Measurements from ENCODE around the gene MACROD1. TPM values are rescaled to one million over a fixed set of nuclear protein-coding genes. Genes with fewer than 3 reads are reported as not detected.

MACROD1 gene
- total RNA-seq, 2 donors from 2014 or later = 33.5 to 68.2 TPM

GRCh38 chr11:64072871-64073270, 93.0 kb downstream of the MACROD1 start:
- TF ChIP-seq POLR2AphosphoS5 (IDR thresholded peaks at IDR 0.05) = no peak
- TF ChIP-seq, protein P1, sequence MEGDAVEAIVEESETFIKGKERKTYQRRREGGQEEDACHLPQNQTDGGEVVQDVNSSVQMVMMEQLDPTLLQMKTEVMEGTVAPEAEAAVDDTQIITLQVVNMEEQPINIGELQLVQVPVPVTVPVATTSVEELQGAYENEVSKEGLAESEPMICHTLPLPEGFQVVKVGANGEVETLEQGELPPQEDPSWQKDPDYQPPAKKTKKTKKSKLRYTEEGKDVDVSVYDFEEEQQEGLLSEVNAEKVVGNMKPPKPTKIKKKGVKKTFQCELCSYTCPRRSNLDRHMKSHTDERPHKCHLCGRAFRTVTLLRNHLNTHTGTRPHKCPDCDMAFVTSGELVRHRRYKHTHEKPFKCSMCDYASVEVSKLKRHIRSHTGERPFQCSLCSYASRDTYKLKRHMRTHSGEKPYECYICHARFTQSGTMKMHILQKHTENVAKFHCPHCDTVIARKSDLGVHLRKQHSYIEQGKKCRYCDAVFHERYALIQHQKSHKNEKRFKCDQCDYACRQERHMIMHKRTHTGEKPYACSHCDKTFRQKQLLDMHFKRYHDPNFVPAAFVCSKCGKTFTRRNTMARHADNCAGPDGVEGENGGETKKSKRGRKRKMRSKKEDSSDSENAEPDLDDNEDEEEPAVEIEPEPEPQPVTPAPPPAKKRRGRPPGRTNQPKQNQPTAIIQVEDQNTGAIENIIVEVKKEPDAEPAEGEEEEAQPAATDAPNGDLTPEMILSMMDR (IDR thresholded peaks at IDR 0.05) = no peak
- no peak for TF ChIP-seq POLR2A (IDR thresholded peaks at IDR 0.05)
- Histone ChIP-seq H3K4me3 (no peak overlapping the region), H3K36me3 (no peaks in the 10 kb centered on the region), H3K27ac (no peak overlapping the region), H3K4me1 (replicated peaks) (no peaks in the 10 kb centered on the region), H3K27me3 (replicated peaks; ENCODE audit: insufficient read depth) (no peaks in the 10 kb centered on the region), H3K9me3 (no peaks in the 10 kb centered on the region)
- DNase-seq (ENCODE audit: low spot score) = no peak
- intact Hi-C loops (cut with DNase I) = no loop called here
- 87% methylated on average over 9 of the region's 9 CpGs for WGBS

DNA sequence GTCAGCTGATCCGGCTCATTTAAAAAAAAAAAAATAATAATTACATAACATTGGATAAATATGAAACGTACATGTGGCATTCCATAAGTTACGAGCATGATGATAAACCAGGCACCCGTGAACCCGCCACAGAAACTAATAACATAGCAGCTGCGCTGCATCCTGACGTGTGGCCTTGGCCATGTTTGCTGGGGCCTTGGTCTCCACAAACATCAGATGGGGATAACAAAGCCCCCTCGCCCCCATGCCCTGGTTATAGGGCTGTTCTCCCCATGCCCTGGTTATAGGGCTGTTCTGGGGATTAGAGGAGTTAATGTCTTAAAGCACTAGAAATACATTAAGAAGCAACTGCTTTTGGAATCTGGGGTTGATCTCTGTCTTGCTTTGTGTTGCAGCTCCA, 93.5 kb downstream of the MACROD1 start:
- Histone ChIP-seq H3K36me3 (no peaks in the 10 kb centered on the region), H3K4me3 (no peak overlapping the region), H3K27me3 (replicated peaks; ENCODE audit: insufficient read depth) (no peaks in the 10 kb centered on the region), H3K9me3 (no peaks in the 10 kb centered on the region), H3K27ac (no peak overlapping the region), H3K4me1 (replicated peaks) (no peaks in the 10 kb centered on the region)
- no peak for TF ChIP-seq POLR2A (IDR thresholded peaks at IDR 0.05)
- TF ChIP-seq POLR2AphosphoS5 (IDR thresholded peaks at IDR 0.05) = no peak
- TF ChIP-seq, protein P1 (IDR thresholded peaks at IDR 0.05) = no peak
- intact Hi-C loops (cut with DNase I) = no loop called here
- DNase-seq (ENCODE audit: low spot score) = no peak
- WGBS = 73% methylated on average over 8 of the region's 8 CpGs

DNA sequence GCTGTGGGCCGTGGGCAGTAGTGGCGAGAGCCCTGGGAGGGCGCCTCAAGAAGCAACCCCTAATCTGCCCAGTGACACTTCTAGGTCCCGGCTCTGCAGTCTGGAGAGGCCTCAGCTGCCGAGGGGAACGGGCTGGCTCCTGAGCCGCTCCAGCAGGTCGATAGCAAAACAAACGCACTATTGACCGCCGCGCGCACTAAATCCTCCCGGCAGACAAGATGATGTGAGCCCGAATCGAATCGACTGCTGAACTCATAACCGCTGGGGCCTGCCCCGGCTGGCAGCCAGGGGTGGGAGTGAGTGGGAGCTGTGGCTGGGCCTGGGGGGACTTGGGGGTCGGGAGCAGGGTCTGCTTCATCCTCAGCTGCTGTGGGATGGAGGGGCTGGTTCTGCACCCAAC, 94.1 kb downstream of the MACROD1 start:
- H3K36me3 ChIP-seq = no peaks in the 10 kb centered on the region
- no peak overlapping the region for H3K27ac ChIP-seq
- no peaks in the 10 kb centered on the region for H3K27me3 ChIP-seq (replicated peaks; ENCODE audit: insufficient read depth)
- no peak overlapping the region for H3K4me3 ChIP-seq
- 83% methylated on average over 20 of the region's 20 CpGs for WGBS
- H3K4me1 ChIP-seq (replicated peaks) = no peaks in the 10 kb centered on the region
- intact Hi-C loops (cut with DNase I) = no loop called here
- no peaks in the 10 kb centered on the region for H3K9me3 ChIP-seq
- DNase-seq (ENCODE audit: low spot score) = no peak
- TF ChIP-seq, protein P1 (IDR thresholded peaks at IDR 0.05) = no peak
- TF ChIP-seq POLR2A (IDR thresholded peaks at IDR 0.05) = no peak
- TF ChIP-seq POLR2AphosphoS5 (IDR thresholded peaks at IDR 0.05) = no peak

DNA sequence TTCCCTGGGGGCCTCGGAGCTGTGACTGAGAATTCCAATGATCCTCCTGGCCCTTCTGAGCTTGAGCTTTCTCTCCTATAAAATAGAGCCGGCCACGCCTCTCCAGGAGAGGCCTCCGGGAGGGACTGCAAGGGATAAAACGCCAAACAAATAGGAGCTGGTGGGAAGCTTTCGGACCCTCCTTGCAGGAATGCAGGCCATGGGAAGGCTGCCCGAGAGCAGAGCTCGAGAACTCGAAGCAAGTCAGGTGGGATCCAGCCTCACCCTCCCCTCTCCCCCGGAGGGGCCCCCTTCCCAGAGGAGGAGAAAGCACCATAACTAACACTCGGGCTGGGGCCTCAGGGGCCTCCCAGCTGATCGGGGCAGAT, 95.6 kb downstream of the MACROD1 start:
- no peak overlapping the region for H3K4me3 ChIP-seq
- no peak overlapping the region for H3K27ac ChIP-seq
- DNase-seq (ENCODE audit: low spot score) = no peak
- TF ChIP-seq POLR2AphosphoS5 (IDR thresholded peaks at IDR 0.05) (no peak), POLR2A (IDR thresholded peaks at IDR 0.05) (no peak)
- TF ChIP-seq, protein P1 (IDR thresholded peaks at IDR 0.05) = no peak
- H3K27me3 ChIP-seq (replicated peaks; ENCODE audit: insufficient read depth) = no peaks in the 10 kb centered on the region
- no peaks in the 10 kb centered on the region for H3K36me3 ChIP-seq
- H3K4me1 ChIP-seq (replicated peaks) = no peaks in the 10 kb centered on the region
- no peaks in the 10 kb centered on the region for H3K9me3 ChIP-seq
- intact Hi-C loops (cut with DNase I) = no loop called here
- 42% methylated on average over 12 of the region's 12 CpGs for WGBS

- no peaks in the 10 kb centered on the region for H3K9me3 ChIP-seq
- WGBS = 69% methylated on average over 23 of the region's 23 CpGs
- no peaks in the 10 kb centered on the region for H3K36me3 ChIP-seq
- no peak overlapping the region for H3K4me3 ChIP-seq
- no peaks in the 10 kb centered on the region for H3K27me3 ChIP-seq (replicated peaks; ENCODE audit: insufficient read depth)
- intact Hi-C loops (cut with DNase I) = no loop called here
- TF ChIP-seq, protein P1 (IDR thresholded peaks at IDR 0.05) = no peak
- TF ChIP-seq POLR2A (IDR thresholded peaks at IDR 0.05) (no peak), POLR2AphosphoS5 (IDR thresholded peaks at IDR 0.05) (no peak)
- H3K4me1 ChIP-seq (replicated peaks) = no peaks in the 10 kb centered on the region
- no peak for DNase-seq (ENCODE audit: low spot score)
- no peak overlapping the region for H3K27ac ChIP-seq
Observed at GRCh38 chr11:64069401-64070313, 96.3 kb downstream of the MACROD1 start.

All from prostate gland (tissue), 2 donors.